Measurements from ENCODE around the gene NCOR2. TPM values are rescaled to one million over a fixed set of nuclear protein-coding genes. Genes with fewer than 3 reads are reported as not detected.

The NCOR2 gene
- total and polyA plus RNA-seq, 8 donors, result 60.1 to 331 (median 96.4) TPM

DNA sequence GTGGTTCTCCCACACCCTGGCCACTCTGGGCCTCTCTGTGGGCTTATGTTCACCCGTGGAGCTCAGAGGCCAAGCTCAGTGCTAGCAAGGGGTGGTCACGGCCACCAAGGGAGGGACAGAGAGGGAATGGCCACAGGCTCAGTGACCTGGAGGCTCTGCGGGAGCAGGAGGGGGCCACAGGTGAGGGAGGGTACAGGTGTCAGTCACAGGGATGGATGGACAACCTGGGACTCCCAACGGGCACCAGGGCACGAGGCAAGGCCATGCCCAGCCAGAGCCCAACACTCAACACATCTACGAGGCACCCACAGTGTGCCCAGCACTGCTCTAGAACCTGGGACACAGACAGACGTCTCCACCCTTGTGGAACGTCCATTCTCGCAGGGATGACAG is 11.3 kb downstream of the NCOR2 start:
- ATAC-seq, result no peak
- peaks cover 0 to 9% of the 10 kb centered on the region in 2 donors for H3K36me3 ChIP-seq
- no peaks in the 10 kb centered on the region for H3K27me3 ChIP-seq
- DNase-seq, result peak in 2 of 4 donors; percentile 24 to 42
- H3K4me1 ChIP-seq, result peaks cover 17 to 91% of the 10 kb centered on the region in 2 donors
- H3K27ac ChIP-seq, result no peak overlapping the region
- peaks cover 0 to 1% of the 10 kb centered on the region in 2 donors for H3K9me3 ChIP-seq
- TF ChIP-seq, protein P1, sequence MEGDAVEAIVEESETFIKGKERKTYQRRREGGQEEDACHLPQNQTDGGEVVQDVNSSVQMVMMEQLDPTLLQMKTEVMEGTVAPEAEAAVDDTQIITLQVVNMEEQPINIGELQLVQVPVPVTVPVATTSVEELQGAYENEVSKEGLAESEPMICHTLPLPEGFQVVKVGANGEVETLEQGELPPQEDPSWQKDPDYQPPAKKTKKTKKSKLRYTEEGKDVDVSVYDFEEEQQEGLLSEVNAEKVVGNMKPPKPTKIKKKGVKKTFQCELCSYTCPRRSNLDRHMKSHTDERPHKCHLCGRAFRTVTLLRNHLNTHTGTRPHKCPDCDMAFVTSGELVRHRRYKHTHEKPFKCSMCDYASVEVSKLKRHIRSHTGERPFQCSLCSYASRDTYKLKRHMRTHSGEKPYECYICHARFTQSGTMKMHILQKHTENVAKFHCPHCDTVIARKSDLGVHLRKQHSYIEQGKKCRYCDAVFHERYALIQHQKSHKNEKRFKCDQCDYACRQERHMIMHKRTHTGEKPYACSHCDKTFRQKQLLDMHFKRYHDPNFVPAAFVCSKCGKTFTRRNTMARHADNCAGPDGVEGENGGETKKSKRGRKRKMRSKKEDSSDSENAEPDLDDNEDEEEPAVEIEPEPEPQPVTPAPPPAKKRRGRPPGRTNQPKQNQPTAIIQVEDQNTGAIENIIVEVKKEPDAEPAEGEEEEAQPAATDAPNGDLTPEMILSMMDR (IDR thresholded peaks at IDR 0.05), result no peak
- no peak overlapping the region for H3K4me3 ChIP-seq
- intact Hi-C loops (cut with DNase I), result no loop called here

DNA sequence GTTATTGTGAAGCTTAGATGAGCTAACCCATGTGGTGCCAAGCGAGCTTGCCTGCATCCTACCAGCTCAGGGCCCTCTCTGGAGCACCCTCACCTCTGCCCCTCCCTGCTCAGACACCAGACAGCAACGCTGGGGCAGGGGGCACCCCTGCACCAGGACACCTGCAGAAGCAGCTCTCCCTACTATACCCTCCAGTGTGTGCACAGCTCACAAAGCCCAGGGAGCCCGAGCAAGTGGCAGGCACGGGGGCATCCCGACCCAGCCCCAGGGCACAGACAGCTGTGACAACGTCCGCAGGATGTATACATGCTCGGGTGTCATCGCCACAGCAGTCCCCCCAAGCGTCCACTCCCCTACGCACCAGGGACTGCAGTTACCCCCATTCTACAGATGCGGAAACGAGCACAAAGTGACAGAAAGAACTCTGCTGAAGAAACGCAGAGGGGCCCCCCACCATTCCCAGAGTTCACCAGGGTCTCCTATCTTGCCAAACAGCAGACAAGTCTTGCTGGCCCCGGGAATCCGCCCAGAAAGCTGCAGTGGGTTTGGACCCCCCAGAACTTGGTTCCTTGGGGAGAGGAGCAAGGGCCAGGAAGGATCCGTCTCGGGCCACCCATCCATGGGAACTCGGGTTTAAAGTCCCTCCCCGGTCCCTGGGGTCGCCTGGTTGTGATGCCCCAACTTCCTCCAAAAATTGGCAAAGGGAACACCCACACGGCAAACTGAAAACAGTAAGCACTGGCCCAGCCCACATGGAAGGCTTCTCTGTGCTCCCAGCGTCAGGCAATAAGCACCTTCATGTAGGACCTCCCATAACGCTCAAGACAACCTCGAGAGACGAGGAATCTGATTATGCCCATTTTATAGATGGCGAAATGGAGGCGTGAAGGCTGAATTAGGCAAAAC is 12.0 kb downstream of the NCOR2 start:
- intact Hi-C loops (cut with DNase I), result no loop called here
- peaks cover 23 to 91% of the 10 kb centered on the region in 2 donors for H3K4me1 ChIP-seq
- H3K27ac ChIP-seq, result no peak overlapping the region
- peaks cover 0 to 1% of the 10 kb centered on the region in 2 donors for H3K9me3 ChIP-seq
- no peak overlapping the region for H3K4me3 ChIP-seq
- peaks cover 0 to 9% of the 10 kb centered on the region in 2 donors for H3K36me3 ChIP-seq
- DNase-seq, result peak in 1 of 4 donors; percentile 56
- TF ChIP-seq, protein P1 (IDR thresholded peaks at IDR 0.05), result no peak
- H3K27me3 ChIP-seq, result no peaks in the 10 kb centered on the region
- ATAC-seq, result no peak

DNA sequence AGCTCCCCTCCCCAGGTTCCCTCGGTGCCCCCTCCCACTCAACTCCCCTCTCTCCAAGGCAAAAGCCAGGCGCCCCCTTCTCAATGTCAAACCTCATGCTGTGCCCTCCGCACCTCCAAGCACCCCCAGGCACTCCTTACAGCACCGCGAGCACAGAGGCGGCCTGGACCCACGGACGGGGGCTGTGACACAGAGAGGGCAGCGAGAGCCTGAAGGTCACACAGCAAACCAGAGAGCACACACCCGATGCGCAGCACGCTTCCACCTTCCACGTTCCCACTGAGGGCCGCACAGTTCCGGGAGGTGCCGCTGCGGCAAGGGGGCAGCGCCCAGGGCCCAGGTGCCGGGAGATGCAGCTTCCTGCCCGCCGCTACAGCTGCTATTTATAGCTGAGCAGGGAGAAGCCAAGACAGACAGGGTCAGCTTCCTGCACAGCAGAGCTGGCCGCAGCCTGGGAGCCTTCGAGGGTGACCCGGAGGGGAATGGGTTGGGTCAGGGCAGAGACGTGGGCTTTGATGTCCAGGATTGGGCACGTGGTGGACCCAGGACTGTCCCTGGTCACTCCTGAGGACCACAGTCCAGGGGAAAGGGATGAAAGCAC is 12.9 kb downstream of the NCOR2 start:
- ATAC-seq (no peak), DNase-seq (peak in 1 of 4 donors; percentile 69)
- Histone ChIP-seq H3K27me3 (no peaks in the 10 kb centered on the region), H3K27ac (no peak overlapping the region), H3K36me3 (peaks cover 0 to 9% of the 10 kb centered on the region in 2 donors), H3K4me1 (peaks cover 32 to 93% of the 10 kb centered on the region in 2 donors), H3K9me3 (no peaks in the 10 kb centered on the region), H3K4me3 (no peak overlapping the region)
- TF ChIP-seq, protein P1 (IDR thresholded peaks at IDR 0.05), result no peak
- intact Hi-C loops (cut with DNase I), result no loop called here

DNA sequence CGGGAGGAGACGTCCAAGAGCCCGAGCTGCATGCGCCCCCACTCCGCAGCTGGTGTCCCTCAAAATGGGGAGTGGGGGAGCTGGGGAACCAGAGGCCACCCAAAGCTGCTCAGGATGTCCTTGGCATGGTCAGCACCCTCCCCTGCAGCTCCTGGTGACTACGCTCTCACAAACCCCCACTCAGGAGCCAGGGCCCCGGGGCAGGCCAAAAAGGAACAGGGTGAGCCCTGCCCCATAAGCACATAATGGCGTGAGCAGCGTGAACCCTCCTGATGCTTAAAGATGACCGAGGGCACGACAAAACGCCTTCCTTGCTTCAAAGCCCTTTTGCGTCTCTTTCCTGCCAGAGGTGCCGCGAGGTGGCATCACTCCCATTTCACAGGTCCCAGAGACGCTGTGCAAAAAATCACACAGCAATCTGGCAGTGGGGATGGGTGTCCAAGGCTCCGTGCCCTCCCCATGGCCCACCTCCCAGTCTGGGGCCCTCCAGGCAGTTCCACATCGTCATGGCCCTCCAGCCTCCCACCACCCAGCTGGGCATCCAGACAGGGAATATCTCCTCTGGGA is 13.5 kb downstream of the NCOR2 start:
- Histone ChIP-seq H3K36me3 (peaks cover 0 to 4% of the 10 kb centered on the region in 2 donors), H3K27me3 (no peaks in the 10 kb centered on the region), H3K4me3 (no peak overlapping the region), H3K27ac (no peak overlapping the region), H3K9me3 (no peaks in the 10 kb centered on the region), H3K4me1 (peaks cover 38 to 96% of the 10 kb centered on the region in 2 donors)
- ATAC-seq (no peak), DNase-seq (peak in 1 of 4 donors; percentile 51)
- intact Hi-C loops (cut with DNase I), result no loop called here
- TF ChIP-seq, protein P1 (IDR thresholded peaks at IDR 0.05), result no peak

Data from left lung (tissue), 10 donors.